ENCODE data around the gene TPO.
"Not testable (repeated sequence)": the region's sequence is repeated elsewhere in the genome, so short reads cannot be mapped to it uniquely, and the experiment has no call there.

Gene TPO

GRCh38 chr2:1405967-1406366 lies 7.3 kb upstream of the TPO start:
- no peak for TF ChIP-seq CTCF (IDR thresholded peaks at IDR 0.05; ENCODE audit: low read depth, low read length)
- DNase-seq (ENCODE audit: extremely low read depth, low read depth): no peak

- DNase-seq (ENCODE audit: extremely low read depth, low read depth): no peak
- no peak for TF ChIP-seq CTCF (IDR thresholded peaks at IDR 0.05; ENCODE audit: low read depth, low read length)
Measured at GRCh38 chr2:1406434-1406833, 6.8 kb upstream of the TPO start.

- no peak for DNase-seq (ENCODE audit: extremely low read depth, low read depth)
Measured at GRCh38 chr2:1407950-1408675, 5.2 kb upstream of the TPO start.

GRCh38 chr2:1414121-1414520 lies 858 bp downstream of the TPO start:
- no peak for DNase-seq (ENCODE audit: extremely low read depth, low read depth)
- TF ChIP-seq CTCF (IDR thresholded peaks at IDR 0.05; ENCODE audit: low read depth, low read length): no peak

More at GRCh38 chr2:1407950-1408675, 5.2 kb upstream of the TPO start:
- TF ChIP-seq CTCF (IDR thresholded peaks at IDR 0.05; ENCODE audit: low read depth, low read length): no peak

- not testable (repeated sequence) for DNase-seq (ENCODE audit: extremely low read depth, low read depth)
Measured at GRCh38 chr2:1414901-1415300, 1.6 kb downstream of the TPO start.

- no peak for TF ChIP-seq CTCF (IDR thresholded peaks at IDR 0.05; ENCODE audit: low read depth, low read length)
- no peak for DNase-seq (ENCODE audit: extremely low read depth, low read depth)
Measured at GRCh38 chr2:1415501-1415900, 2.2 kb downstream of the TPO start.

GRCh38 chr2:1418566-1418965 lies 5.3 kb downstream of the TPO start:
- no peak for DNase-seq (ENCODE audit: extremely low read depth, low read depth)
- no peak for TF ChIP-seq CTCF (IDR thresholded peaks at IDR 0.05; ENCODE audit: low read depth, low read length)

Measured in AG09319 (cell line).